HUDEP-2 (cell line): ENCODE measurements around the gene ZCCHC14.
"Not testable (repeated sequence)": the region's sequence is repeated elsewhere in the genome, so short reads cannot be mapped to it uniquely, and the experiment has no call there.

Experiments
- DNase-seq, 76 experiments: peaks; one replicate each; lab custom pipeline; 2025; ENCODE audit not compliant: unreplicated experiment in 76 of 76; lab: John Stamatoyannopoulos, UW

Gene ZCCHC14

GRCh38 chr16:87497767-87498290, 5.0 kb upstream of the ZCCHC14 start:
- not testable (repeated sequence) for DNase-seq

- DNase-seq = not testable (repeated sequence)
These were observed 4.4 kb upstream of the ZCCHC14 start for GRCh38 chr16:87497023-87497766.

- no peak for DNase-seq
These were observed 3.6 kb upstream of the ZCCHC14 start for GRCh38 chr16:87496447-87496801.

- no peak for DNase-seq
These were observed 3.0 kb upstream of the ZCCHC14 start for GRCh38 chr16:87495578-87496446.

GRCh38 chr16:87493608-87494280, 920 bp upstream of the ZCCHC14 start:
- DNase-seq = no peak

- DNase-seq = no peak
These were observed 563 bp downstream of the ZCCHC14 start for GRCh38 chr16:87492291-87492630.

- DNase-seq = peak in 5 of 76 experiments; percentile 3 to 19 (median 7)
These were observed 1.1 kb downstream of the ZCCHC14 start for GRCh38 chr16:87491522-87492290.

GRCh38 chr16:87490799-87491521, 1.9 kb downstream of the ZCCHC14 start:
- not testable (repeated sequence) for DNase-seq

GRCh38 chr16:87490096-87490798, 2.6 kb downstream of the ZCCHC14 start:
- no peak for DNase-seq

- no peak for DNase-seq
These were observed 3.3 kb downstream of the ZCCHC14 start for GRCh38 chr16:87489434-87490045.

- not testable (repeated sequence) for DNase-seq
These were observed 3.9 kb downstream of the ZCCHC14 start for GRCh38 chr16:87488960-87489359.

GRCh38 chr16:87487361-87487924, 5.4 kb downstream of the ZCCHC14 start:
- no peak for DNase-seq

GRCh38 chr16:87486713-87487247, 6.0 kb downstream of the ZCCHC14 start:
- no peak for DNase-seq

GRCh38 chr16:87486282-87486681, 6.5 kb downstream of the ZCCHC14 start:
- DNase-seq = no peak

- DNase-seq = not testable (repeated sequence)
These were observed 7.0 kb downstream of the ZCCHC14 start for GRCh38 chr16:87485792-87486191.

GRCh38 chr16:87484487-87485331, 8.1 kb downstream of the ZCCHC14 start:
- DNase-seq = peak in 17 of 76 experiments; percentile 2 to 33 (median 17)

GRCh38 chr16:87483481-87483880, 9.3 kb downstream of the ZCCHC14 start:
- DNase-seq = no peak
